Islet precursor cell (in vitro differentiated cells): ENCODE measurements around the gene ZNF558.
"Not testable (repeated sequence)": the region's sequence is repeated elsewhere in the genome, so short reads cannot be mapped to it uniquely, and the experiment has no call there.

Source experiments
- DNase-seq: peaks from one replicate; pipeline ENCODE4 v3.0.0-alpha.2; 2018

Gene ZNF558

GRCh38 chr19:8794823-8795222 is 37.3 kb downstream of the ZNF558 start:
- no peak for DNase-seq

- not testable (repeated sequence) for DNase-seq
Measured at GRCh38 chr19:8773587-8773986, 58.5 kb downstream of the ZNF558 start.

- not testable (repeated sequence) for DNase-seq
Measured at GRCh38 chr19:8769265-8769664, 62.8 kb downstream of the ZNF558 start.

DNA sequence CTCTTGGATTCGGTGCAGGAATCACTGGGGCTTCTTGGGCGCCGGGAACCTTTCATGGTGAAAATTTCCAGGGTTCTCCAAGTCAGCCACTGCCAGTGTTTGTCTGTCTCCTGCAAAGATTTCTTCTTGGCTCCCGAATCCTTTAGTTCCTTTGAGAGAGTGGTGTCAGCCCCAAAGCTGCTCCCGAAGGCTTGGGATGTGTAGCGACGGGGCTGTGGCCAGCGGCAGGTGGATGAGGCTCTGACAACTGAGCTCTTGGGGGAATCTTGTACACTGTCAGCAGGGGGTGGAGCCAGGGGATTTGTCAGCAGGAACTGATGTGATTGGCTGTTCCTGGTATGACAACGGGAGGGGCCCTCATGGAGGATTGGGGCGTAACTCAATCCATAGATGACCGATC is 64.8 kb downstream of the ZNF558 start:
- DNase-seq: not testable (repeated sequence)
